HepG2 (cell line): ENCODE data around the gene SHTN1. TPM values are rescaled to one million over a fixed set of nuclear protein-coding genes. Genes with fewer than 3 reads are reported as not detected.

ENCODE experiments used
- ATAC-seq: fragments of 200-7000 bp; cut with Tn5 transposase; 3 replicates; pipeline ENCODE4 v1.9.1; 2020; ENCODE audit warnings: mild to moderate bottlenecking, moderate library complexity
- BruUV-seq: library from RNA; stranded (reverse); fragments of 400-500 nt; replicated peaks from 2 replicates; lab custom pipeline; 2021; lab: Mats Ljungman, UMichigan
- CTCF ChIA-PET: fragments of 300-600 bp; formaldehyde crosslinking; extraction: SDS; loops from one replicate; lab custom pipeline; 2021; ENCODE audit warnings: low total read pairs, inconsistent platforms, low intra/inter-chr PET ratio; lab: Yijun Ruan, JAX
- POLR2A ChIA-PET: fragments of 350-600 bp; sonication (Branson Sonifier 250); formaldehyde crosslinking; loops from one replicate; lab custom pipeline; 2020; ENCODE audit warnings: antibody characterized with exemption, inconsistent platforms; lab: Yijun Ruan, JAX
- DNase-seq: peaks from one replicate; pipeline ENCODE4 v3.0.0-alpha.2; 2015; ENCODE audit warnings: low spot score
- FAIRE-seq: peaks from 3 replicates; lab custom pipeline; 2011; peaks lifted over from hg19 to GRCh38; lab: Jason Lieb, UNC
- H2AFZ ChIP-seq: one replicate; pipeline ENCODE4 v1.6.1; 2011; ENCODE audit warnings: low read length, inconsistent platforms
- H3K27ac ChIP-seq: fragments of 300-600 bp; 3 replicates; pipeline ENCODE4 v1.8.0; 2011; ENCODE audit warnings: mixed run types, mild to moderate bottlenecking, mixed read lengths, low read length, inconsistent platforms; ENCODE audit not compliant: insufficient read depth; ENCODE audit errors: extremely low read length
- H3K27me3 ChIP-seq, 2 experiments: fragments of 200-600 bp in 1 of 2; 2 replicates in 1 of 2; 3 replicates in 1 of 2; pipeline versions ENCODE4 v1.6.0 to v1.8.0; 2011; ENCODE audit warnings: low read length in 2 of 2, mild to moderate bottlenecking in 2 of 2, moderate library complexity in 2 of 2, inconsistent platforms in 1 of 2; ENCODE audit not compliant: insufficient read depth in 2 of 2, control insufficient read depth in 1 of 2
- H3K36me3 ChIP-seq, 2 experiments: fragments of 200-600 bp in 1 of 2; replicated peaks in 1 of 2; 2 replicates in 1 of 2; 3 replicates in 1 of 2; pipeline versions ENCODE4 v1.5.1 to v1.8.0; 2011; ENCODE audit warnings: low read length in 2 of 2, inconsistent platforms in 1 of 2; ENCODE audit not compliant: insufficient read depth in 2 of 2, control insufficient read depth in 1 of 2
- H3K4me1 ChIP-seq: 2 replicates; pipeline ENCODE4 v1.5.1; 2012; ENCODE audit warnings: low read length, inconsistent platforms; ENCODE audit not compliant: insufficient read depth
- H3K4me2 ChIP-seq: 2 replicates; pipeline ENCODE4 v1.6.0; 2011; ENCODE audit warnings: low read depth, low read length, inconsistent platforms
- H3K4me3 ChIP-seq, 3 experiments: fragments of 200-600 bp in 1 of 3; sonication (generic), shearing (Covaris generic) in 1 of 3; replicated peaks in 1 of 3; 2 replicates each; pipeline ENCODE4 v1.5.1; 2011 to 2016; ENCODE audit warnings: low read length in 3 of 3, inconsistent platforms in 2 of 3, low read depth in 2 of 3, mild to moderate bottlenecking in 2 of 3, control low read depth in 1 of 3, mixed read lengths in 1 of 3; ENCODE audit not compliant: insufficient read depth in 1 of 3
- H3K79me2 ChIP-seq: one replicate; pipeline ENCODE4 v1.6.1; 2011; ENCODE audit warnings: low read length, inconsistent platforms; ENCODE audit not compliant: insufficient read depth
- H3K9ac ChIP-seq: 2 replicates; pipeline ENCODE4 v1.6.0; 2011; ENCODE audit warnings: mild to moderate bottlenecking, low read depth, low read length, inconsistent platforms; ENCODE audit not compliant: insufficient read depth
- H3K9me3 ChIP-seq: 2 replicates; pipeline ENCODE4 v1.5.1; 2012; ENCODE audit warnings: mild to moderate bottlenecking, low read length
- H4K20me1 ChIP-seq: 2 replicates; pipeline ENCODE4 v1.6.0; 2011; ENCODE audit warnings: inconsistent platforms, mild to moderate bottlenecking, low read length, moderate library complexity; ENCODE audit not compliant: insufficient read depth
- CREB3 ChIP-seq: sonication (generic); formaldehyde crosslinking; IDR thresholded peaks from 2 replicates; pipeline ENCODE4 v1.5.0; 2020; ENCODE audit warnings: missing genetic modification reagents
- DNMT3B ChIP-seq: conservative IDR thresholded peaks from 2 replicates; pipeline ENCODE4 v1.6.1; 2016; ENCODE audit warnings: missing biosample characterization, control low read depth
- HINFP ChIP-seq: sonication (generic); formaldehyde crosslinking; IDR thresholded peaks from 2 replicates; pipeline ENCODE4 v1.4.0; 2020; ENCODE audit warnings: low read depth, mild to moderate bottlenecking, missing genetic modification reagents
- NFRKB ChIP-seq: fragments of 450-650 bp; IDR thresholded peaks from 2 replicates; pipeline ENCODE4 v1.6.1; 2017
- NR2F2 ChIP-seq: IDR thresholded peaks from 2 replicates; pipeline ENCODE4 v1.6.1; 2012; ENCODE audit warnings: low read depth, inconsistent platforms, borderline replicate concordance
- PHB2 ChIP-seq: fragments of 450-650 bp; IDR thresholded peaks from 2 replicates; pipeline ENCODE4 v1.6.1; 2018; ENCODE audit not compliant: partially characterized antibody
- PREB ChIP-seq: sonication (generic); formaldehyde crosslinking; IDR thresholded peaks from 2 replicates; pipeline ENCODE4 v1.4.0; 2020; ENCODE audit warnings: missing genetic modification reagents
- SKI ChIP-seq: fragments of 450-650 bp; IDR thresholded peaks from one replicate; pipeline ENCODE4 v1.6.1; 2018; ENCODE audit warnings: mild to moderate bottlenecking; ENCODE audit not compliant: partially characterized antibody
- SMAD1 ChIP-seq: sonication (generic); formaldehyde crosslinking; IDR thresholded peaks from 2 replicates; pipeline ENCODE4 v1.4.0; 2020; ENCODE audit warnings: missing genetic modification reagents, low read depth, mild to moderate bottlenecking, borderline replicate concordance
- THAP8 ChIP-seq: sonication (generic); formaldehyde crosslinking; IDR thresholded peaks from 2 replicates; pipeline ENCODE4 v1.5.1; 2020; ENCODE audit warnings: missing genetic modification reagents, mild to moderate bottlenecking, borderline replicate concordance
- U2AF2 ChIP-seq: fragments of 200-400 bp; formaldehyde crosslinking; IDR thresholded peaks from 2 replicates; pipeline ENCODE4 v1.6.1; 2017; ENCODE audit warnings: low read depth, mild to moderate bottlenecking, low read length
- ZFP82 ChIP-seq: sonication (generic); formaldehyde crosslinking; IDR thresholded peaks from 2 replicates; pipeline ENCODE4 v1.5.1; 2020; ENCODE audit warnings: mild to moderate bottlenecking, missing genetic modification reagents, borderline replicate concordance
- ZNF317 ChIP-seq: sonication (generic); formaldehyde crosslinking; IDR thresholded peaks from 2 replicates; pipeline ENCODE4 v1.5.0; 2020; ENCODE audit warnings: mild to moderate bottlenecking, missing genetic modification reagents
- ZNF451 ChIP-seq: sonication (generic); formaldehyde crosslinking; IDR thresholded peaks from 2 replicates; pipeline ENCODE4 v1.5.0; 2020; ENCODE audit warnings: mild to moderate bottlenecking, missing genetic modification reagents
- ZZZ3 ChIP-seq: sonication (generic); formaldehyde crosslinking; IDR thresholded peaks from 2 replicates; pipeline ENCODE4 v1.4.0; 2020; ENCODE audit warnings: missing genetic modification reagents, mild to moderate bottlenecking, borderline replicate concordance
- WGBS: methylation state at CpG from one replicate; pipeline ENCODE4 v1.1.6; 2017; ENCODE audit warnings: low lambda C conversion rate; 5-methylcytosine and 5-hydroxymethylcytosine counted together
- in situ Hi-C: cut with HindIII; loops from 2 replicates; pipeline ENCODE4 v1.10.0; 2017; ENCODE audit warnings: low pct_unique_long_range_greater_than_20kb; ENCODE audit not compliant: extremely low pct_ligation_motif_present
- intact Hi-C: fragments of 100-400 bp; cut with micrococcal nuclease; formaldehyde crosslinking; loops from one replicate; pipeline ENCODE4 v1.10.0; 2022; ENCODE audit not compliant: unreplicated experiment
- polyA plus RNA-seq, 8 experiments: library from polyadenylated mRNA; depleted of rRNA in 3 of 8; stranded (reverse) in 7 of 8; unstranded in 1 of 8; fragments of >200 nt; fragmentation: Illumina TruSeq in 4 of 8; extraction: Trizol in 4 of 8; gene quantifications; 2 replicates each; pipeline versions ENCODE4 v1.2.1 to v1.2.3, GENCODE V29; 2011 to 2016; ENCODE audit warnings: low read depth in 4 of 8, missing spikeins in 1 of 8, mixed read lengths in 1 of 8; ENCODE audit not compliant: insufficient read depth in 1 of 8
- total RNA-seq, 5 experiments: library from RNA; depleted of rRNA; stranded (reverse); fragments of >200 nt; fragmentation: Illumina TruSeq; extraction: Trizol; gene quantifications; 2 replicates each; pipeline ENCODE4 v1.2.3, GENCODE V29; 2016; ENCODE audit warnings: low read depth in 1 of 5

SHTN1 gene
- total and polyA plus RNA-seq, 2 of the 13 experiments (the other 11 are each of a cell fraction or from before 2014, with no cell fraction given) = 11.3 to 15.6 TPM

GRCh38 chr10:117001144-117001543 is 3.8 kb downstream of the SHTN1 start (continued):
- no peak for TF ChIP-seq NR2F2
- TF ChIP-seq PHB2 = no peak
- no peak for TF ChIP-seq HINFP
- no peak for TF ChIP-seq ZNF317 (CRISPR knock-in tag)
- no peak for TF ChIP-seq SKI

- Histone ChIP-seq H3K4me1 (peaks cover 42% of the 10 kb centered on the region), H3K9me3 (no peaks in the 10 kb centered on the region), H3K36me3 (no peaks in the 10 kb centered on the region)
- no peak for DNase-seq
- CTCF ChIA-PET = no interaction called here
- intact Hi-C loops = loop anchor here (5.0 kb wide), 2 partner anchors 53 to 167 kb away; no protein-coding TSS in a partner anchor
- 87% methylated on average over 2 of the region's 2 CpGs for WGBS
- FAIRE-seq = no peak
- POLR2A ChIA-PET = no interaction called here
- TF ChIP-seq DNMT3B (CRISPR knock-in tag) = no peak
- no peak for TF ChIP-seq ZFP82 (CRISPR knock-in tag)
- TF ChIP-seq ZZZ3 (CRISPR knock-in tag) = no peak
- no peak for TF ChIP-seq THAP8 (CRISPR knock-in tag)
- no peak for TF ChIP-seq SMAD1 (CRISPR knock-in tag)
- TF ChIP-seq CREB3 (CRISPR knock-in tag) = no peak
- no peak for TF ChIP-seq PREB (CRISPR knock-in tag)
- TF ChIP-seq U2AF2 = no peak
- no peak for TF ChIP-seq ZNF451 (CRISPR knock-in tag)
- TF ChIP-seq NFRKB = no peak
- TF ChIP-seq, all 625 proteins: peak for 0
- H3K4me2 ChIP-seq = no peak overlapping the region
- no TSS peak for BruUV-seq
- H3K9ac ChIP-seq = no peak overlapping the region
- H3K27me3 ChIP-seq = no peaks in the 10 kb centered on the region
- peaks cover 74% of the 10 kb centered on the region for H3K79me2 ChIP-seq
- no peak overlapping the region for H2AFZ ChIP-seq
- H4K20me1 ChIP-seq = peaks cover 5% of the 10 kb centered on the region
- H3K4me3 ChIP-seq = no peak overlapping the region
- in situ Hi-C loops = loop anchor here (10.0 kb wide), 1 partner anchor 164 kb away; no protein-coding TSS in a partner anchor
- no peak overlapping the region for H3K27ac ChIP-seq
- ATAC-seq = no peak
These were observed 4.4 kb downstream of the SHTN1 start for GRCh38 chr10:117000580-117000979.
